ENCODE measurements around the gene ATXN7L2.

Gene ATXN7L2

GRCh38 chr1:109499661-109500536 is 16.2 kb downstream of the ATXN7L2 start:
- peak; percentile 75 for DNase-seq

- DNase-seq, result no peak
Measured at GRCh38 chr1:109500941-109501381, 17.3 kb downstream of the ATXN7L2 start.

- DNase-seq, result no peak
Measured at GRCh38 chr1:109501644-109502363, 18.1 kb downstream of the ATXN7L2 start.

GRCh38 chr1:109502364-109502851 is 18.7 kb downstream of the ATXN7L2 start:
- no peak for DNase-seq

- DNase-seq, result no peak
Measured at GRCh38 chr1:109503935-109504334, 20.2 kb downstream of the ATXN7L2 start.

- DNase-seq, result no peak
Measured at GRCh38 chr1:109504974-109505373, 21.3 kb downstream of the ATXN7L2 start.

GRCh38 chr1:109508001-109508872 is 24.5 kb downstream of the ATXN7L2 start:
- DNase-seq, result no peak

GRCh38 chr1:109508873-109509175 is 25.1 kb downstream of the ATXN7L2 start:
- DNase-seq, result no peak

- DNase-seq, result peak; percentile 85
Measured at GRCh38 chr1:109509176-109510134, 25.8 kb downstream of the ATXN7L2 start, which contains the start of gene AMIGO1. Gene AMIGO1, minus strand, starts transcription at chr1:109509727. Its CDS starts 815 bp downstream, at chr1:109508912.

GRCh38 chr1:109513110-109513710 is 29.5 kb downstream of the ATXN7L2 start:
- DNase-seq, result no peak

GRCh38 chr1:109514846-109515245 is 31.1 kb downstream of the ATXN7L2 start:
- DNase-seq, result no peak

- no peak for DNase-seq
Measured at GRCh38 chr1:109516872-109517271, 33.2 kb downstream of the ATXN7L2 start.

- DNase-seq, result no peak
Measured at GRCh38 chr1:109517337-109517736, 33.6 kb downstream of the ATXN7L2 start.

GRCh38 chr1:109521002-109521951 is 37.6 kb downstream of the ATXN7L2 start:
- DNase-seq, result no peak

GRCh38 chr1:109522026-109522425 is 38.3 kb downstream of the ATXN7L2 start:
- DNase-seq, result no peak

GRCh38 chr1:109523706-109524105 is 40.0 kb downstream of the ATXN7L2 start:
- DNase-seq, result no peak

GRCh38 chr1:109527098-109527811 is 43.5 kb downstream of the ATXN7L2 start:
- DNase-seq, result no peak

- no peak for DNase-seq
Measured at GRCh38 chr1:109527846-109528695, 44.4 kb downstream of the ATXN7L2 start.

All from DMS53 (cell line).